HG03460 (cell line): ENCODE data around the gene ITGB5.
"Not testable (repeated sequence)": the region's sequence is repeated elsewhere in the genome, so short reads cannot be mapped to it uniquely, and the experiment has no call there.

Experiments
- ATAC-seq: cut with Tn5 transposase; IDR thresholded peaks from one replicate; pipeline ENCODE4 v1.9.1; 2021; ENCODE audit not compliant: unreplicated experiment

The ITGB5 gene

DNA sequence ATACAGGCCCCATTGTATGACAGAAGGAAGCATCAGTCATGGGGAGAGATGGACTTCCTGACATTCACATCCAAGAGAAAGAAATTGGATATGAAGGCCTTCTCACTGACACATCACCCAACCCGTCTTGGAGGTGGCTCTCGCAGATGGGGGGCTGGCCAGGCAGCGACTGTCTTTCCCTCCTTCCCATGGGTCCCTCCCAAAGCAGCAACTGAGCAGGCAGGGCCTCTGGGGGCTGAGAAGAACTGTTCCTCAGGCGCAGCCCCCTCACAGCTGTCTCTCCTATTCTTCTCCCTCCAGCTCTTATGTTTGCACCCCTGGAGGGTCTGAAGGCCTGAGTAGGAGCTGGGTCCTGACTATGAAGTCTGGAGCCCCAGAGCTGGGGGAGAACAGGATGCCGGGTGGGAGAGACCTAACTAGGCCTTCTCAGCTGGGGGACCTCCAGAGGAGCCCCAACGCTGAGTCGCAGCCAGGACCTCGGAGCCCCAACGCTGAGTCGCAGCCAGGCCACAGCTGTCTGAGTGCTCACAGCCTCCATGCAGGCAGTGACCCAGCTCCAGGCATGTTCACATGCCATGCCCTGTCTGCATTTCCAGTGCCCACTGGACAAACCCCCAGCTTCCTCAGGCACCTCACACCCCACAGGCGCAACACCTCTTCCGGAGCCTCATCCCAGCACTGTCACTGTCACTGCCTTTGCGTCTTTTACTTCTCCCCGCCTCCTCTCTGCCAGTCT, 127.3 kb downstream of the ITGB5 start:
- no peak for ATAC-seq

DNA sequence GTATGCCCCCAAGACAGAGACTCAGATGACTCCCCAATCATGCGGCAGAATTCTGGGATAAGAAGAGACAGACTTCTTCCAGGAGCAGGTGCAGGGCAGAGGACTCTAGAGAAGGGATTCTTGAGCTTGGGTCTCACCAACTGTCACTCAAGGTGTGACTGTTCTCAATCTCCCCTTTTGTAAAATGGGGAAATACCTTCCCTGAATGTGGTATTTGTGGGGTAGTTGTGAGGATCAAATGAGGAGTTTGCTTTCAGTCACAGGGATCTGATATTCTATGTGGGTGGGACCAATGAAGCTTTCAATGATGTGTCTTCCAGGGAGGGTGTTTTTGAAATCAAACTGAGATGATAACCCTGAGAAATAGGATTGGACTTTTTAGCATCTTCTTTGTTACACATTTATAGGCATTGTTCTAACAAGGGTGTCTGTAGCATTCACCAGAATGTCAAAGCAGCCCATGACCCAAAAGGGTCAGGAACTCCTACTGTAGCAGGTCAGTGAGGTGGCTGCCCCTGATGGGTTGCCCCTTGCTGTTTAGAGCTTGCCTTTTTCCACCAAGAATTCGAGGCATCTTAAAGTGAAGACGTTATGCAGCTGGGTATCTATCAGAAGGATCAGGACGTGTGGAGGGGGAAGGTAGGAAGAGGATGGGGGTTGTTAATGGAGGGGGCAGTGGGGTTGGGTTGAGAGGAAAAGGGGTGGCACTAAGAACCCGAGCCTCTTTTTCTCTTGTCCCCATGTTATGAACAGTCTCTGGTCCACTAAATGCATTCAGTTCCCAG, 128.1 kb downstream of the ITGB5 start:
- no peak for ATAC-seq

DNA sequence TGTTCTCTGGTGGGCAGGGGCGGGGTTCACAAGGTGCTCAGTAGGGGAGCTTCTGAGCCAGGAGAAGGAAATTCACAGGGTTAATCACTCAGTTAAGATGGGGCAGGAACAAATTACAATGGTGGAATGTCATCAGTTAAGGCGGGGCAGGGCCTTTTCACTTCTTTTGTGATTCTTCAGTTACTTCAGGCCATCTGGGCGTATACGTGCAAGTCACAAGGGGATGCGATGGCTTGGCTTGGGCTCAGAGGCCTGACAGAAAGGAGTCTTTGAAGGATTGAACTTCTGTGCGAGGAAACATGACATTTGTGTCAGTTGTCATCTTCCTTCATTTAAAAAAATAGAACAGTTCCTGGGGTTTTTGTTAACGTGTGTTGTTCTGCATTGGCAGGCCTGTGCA, 129.2 kb downstream of the ITGB5 start:
- not testable (repeated sequence) for ATAC-seq

DNA sequence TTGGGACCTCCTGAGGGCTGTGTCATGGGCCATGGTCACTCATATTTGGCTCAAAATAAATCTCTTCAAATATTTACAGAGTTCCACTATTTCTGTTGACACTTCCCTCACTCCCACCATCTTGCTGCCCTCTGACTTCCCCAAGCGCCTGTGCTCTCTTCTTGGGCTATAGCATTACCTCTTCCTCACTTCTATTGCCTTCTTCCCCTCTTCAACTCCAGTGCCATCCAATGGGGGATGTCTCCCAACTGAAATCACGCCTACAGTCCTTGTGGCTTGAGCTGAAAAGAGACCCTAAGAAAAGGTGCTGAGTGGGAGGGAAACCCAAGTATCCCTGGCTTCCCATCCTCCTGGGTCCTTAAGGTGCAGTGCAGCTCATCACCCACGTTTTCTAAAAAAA, 135.1 kb downstream of the ITGB5 start:
- ATAC-seq, result no peak

DNA sequence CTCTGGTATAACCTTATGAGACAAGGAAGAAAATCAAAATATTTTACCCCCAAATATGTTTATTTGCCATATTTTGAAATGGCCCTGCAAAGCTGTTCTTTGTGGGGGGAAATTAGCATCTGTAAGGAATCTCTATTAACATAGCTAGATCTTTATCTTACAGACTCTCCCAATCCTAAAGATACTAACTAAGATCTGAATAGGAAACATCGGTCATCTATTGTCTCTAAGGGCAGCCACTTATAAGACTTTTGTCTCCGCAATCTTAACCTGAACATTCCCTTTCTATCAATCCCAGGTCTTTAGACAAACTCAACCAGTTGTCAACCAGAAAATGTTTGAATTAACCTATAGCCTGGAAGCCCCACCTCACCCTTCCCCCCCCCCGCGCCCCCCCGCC, 135.7 kb downstream of the ITGB5 start:
- no peak for ATAC-seq

DNA sequence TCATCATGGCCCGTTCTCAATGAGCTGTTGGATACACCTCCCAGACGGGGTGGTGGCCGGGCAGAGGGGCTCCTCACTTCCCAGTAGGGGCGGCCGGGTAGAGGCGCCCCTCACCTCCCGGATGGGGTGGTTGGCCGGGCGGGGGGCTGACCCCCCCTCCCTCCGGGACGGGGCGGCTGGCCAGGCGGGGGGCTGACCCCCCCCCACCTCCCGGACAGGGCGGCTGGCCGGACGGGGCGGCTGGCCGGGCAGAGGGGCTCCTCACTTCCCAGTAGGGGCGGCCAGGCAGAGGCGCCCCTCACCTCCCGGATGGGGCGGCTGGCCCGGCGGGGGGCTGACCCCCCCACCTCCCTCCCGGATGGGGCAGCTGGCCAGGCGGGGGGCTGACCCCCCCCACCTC, 137.3 kb downstream of the ITGB5 start:
- not testable (repeated sequence) for ATAC-seq

DNA sequence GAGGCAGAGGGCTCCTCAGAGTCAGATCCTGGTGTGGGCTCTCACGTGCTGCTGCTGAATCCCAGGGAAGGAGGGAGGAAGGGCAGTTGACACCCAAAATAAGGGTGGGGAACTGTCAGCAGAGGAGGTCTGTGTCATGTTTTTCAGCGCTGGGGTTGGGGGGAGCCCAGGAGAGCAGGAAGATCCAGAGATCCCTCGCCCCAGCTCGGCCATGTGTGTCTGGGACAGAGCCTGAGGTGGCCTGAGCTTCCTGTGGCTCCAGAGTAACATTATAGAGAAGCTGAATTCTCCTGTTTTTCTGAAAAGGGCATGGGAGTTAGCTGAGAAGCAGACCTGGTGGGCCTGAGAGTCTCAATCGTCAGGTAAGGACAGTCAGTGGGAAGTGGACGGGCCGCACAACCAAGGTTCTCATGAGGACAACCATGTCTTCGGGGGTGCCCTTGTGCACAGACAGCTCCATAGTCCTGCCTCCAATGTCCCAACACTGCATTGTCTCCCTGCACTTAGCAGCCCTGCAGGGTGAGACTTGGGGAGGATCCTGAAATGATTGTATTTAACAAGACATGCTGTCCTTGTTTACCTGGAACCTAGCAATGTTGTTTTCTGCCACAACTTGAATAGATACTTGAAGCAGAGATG, 138.5 kb downstream of the ITGB5 start:
- ATAC-seq, result no peak

DNA sequence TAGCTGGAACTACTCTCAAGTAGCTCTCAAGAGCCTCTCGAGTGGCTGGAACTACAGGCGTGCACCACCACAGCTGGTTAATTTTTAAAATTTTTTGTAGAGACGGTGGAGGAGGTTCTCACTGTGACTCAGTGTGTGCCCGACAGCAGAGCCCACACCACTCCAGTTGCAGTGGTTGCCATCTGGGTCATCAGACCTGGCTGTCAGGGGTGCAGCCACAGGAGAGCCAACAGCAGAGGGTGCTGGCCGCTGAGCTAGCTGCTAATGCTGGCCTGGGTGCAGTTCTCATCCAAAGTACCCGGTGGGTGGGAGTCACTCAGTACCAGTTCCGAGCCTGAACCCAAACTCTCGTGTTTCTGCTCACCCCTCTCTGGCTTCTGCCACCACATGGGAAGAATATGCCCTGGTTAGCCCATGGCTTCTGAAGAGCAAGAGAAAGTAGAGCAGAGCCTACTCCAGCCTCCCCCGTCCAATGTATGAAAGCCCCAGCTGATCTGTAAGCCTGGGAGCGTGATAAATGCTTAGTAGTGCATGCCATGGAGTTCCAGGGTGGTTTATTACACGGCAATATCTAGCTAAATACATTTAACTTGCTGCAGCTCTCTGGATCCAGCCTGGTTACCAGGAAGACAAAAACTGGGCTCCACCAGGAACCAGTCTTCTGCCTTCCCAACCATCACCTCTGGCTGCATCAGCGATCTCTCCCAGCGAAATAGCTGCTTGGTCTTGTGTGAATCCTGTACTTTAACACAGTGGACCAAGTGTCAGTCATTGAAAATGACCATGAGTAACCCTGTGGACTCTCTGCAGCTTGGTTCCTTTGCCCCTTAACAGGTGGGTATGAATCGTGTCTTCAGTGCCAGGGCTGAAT, 139.8 kb downstream of the ITGB5 start:
- no peak for ATAC-seq

DNA sequence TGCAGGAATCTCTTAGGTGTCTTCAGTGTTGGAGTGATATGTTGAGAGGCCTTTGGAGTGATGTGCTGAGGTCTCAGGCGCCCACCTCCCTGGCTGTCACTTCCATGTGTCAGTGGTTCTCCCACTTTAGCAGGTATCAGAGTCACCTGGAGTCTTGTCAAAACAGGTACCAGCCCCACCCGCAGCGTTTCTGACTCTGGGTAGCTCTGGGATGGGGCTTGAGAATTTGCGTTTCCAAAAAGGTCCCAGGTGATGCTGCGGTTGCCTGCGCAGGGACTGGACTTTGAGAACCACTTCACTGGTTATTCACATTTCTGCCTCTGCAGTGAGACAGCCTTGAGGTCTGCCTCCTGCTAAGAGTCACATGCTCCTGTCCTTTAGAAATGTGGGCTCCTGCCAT, 141.4 kb downstream of the ITGB5 start:
- ATAC-seq, result no peak

DNA sequence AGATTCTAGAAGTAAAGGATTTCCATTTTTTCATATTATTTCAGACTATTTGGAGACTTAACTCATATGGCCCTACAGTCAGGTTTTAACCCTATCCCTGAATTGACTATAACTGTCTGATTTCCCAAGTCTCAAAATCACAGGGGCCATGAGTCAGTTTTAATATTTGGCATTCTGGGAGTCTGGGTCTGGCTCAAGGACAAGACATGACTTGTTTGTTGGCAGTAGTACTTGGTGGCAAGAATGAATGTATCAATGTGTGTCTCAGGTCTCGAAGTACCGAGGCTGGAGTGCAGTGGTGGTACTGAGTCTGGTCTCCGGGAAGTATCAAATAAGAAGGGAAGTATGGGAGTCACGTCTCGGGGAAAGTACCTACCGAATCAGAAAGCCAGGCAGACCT, 146.1 kb downstream of the ITGB5 start:
- ATAC-seq, result no peak

DNA sequence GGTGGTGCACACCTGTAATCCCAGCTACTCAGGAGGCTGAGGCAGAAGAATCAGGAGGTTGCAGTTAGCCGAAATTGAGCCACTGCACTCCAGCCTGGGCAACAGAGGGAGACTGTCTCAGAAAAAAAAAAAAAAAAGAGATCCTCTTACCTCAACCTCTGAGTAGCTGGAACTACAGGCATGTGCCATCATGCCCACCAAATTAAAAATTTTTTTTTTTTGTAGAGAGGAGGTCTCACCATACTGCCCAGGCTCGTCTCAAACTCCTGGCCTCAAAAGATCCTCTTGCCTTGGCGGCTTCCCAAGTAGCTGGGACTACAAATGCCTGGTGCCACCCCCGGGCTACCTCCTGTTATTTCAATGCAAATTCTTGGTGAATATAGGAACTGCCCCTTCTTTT, 155.4 kb downstream of the ITGB5 start:
- ATAC-seq, result no peak

DNA sequence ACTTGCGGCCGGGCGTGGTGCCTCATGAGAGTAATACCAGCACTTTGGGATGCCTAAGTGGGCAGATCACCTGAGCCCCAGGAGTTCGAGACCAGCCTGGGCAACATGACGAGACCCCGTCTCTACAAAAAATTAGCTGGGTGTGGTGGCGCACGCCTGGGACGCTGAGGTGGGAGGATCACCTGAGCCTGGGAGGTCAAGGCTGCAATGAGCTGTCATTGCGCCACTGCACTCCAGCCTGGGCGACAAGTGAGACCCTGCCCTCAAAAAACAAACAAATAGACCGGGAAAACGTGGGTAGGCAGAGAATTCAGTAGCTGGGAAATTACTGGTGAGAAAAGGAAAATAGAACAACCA, 156.2 kb downstream of the ITGB5 start:
- no peak for ATAC-seq

DNA sequence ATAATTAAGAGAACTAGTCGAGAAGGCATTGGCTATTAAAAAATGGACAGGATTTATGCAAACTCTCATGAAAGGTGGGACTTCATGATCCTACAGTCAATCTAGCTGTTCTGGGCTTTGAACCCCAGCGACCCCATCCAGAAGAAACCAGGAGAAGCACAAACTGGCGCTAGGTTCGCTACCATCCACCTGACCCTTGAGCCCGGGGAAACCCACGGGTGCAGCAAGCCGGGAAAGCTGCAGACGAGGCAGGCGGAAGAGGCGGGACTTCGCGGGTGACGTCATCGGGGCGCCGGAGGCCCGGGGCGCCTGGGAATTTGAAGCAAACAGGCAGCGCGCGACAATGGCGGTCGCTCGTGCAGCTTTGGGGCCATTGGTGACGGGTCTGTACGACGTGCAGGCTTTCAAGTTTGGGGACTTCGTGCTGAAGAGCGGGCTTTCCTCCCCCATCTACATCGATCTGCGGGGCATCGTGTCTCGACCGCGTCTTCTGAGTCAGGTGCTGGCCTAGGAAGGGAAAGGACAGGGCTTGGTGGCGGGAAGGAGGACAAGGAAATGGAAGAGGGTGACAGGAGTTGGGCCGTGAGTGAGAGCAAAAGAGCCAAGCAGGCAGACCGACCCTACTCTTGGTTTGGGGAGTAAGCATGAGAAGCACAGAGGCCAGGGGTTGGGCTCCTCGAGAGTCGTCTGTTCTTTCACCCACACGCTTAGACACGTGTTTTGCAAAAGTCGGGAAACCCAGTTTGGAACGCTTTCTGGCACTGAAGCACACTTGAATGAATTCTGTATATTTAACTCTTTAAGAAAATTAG, 156.8 kb downstream of the ITGB5 start, which contains the start of gene UMPS:
Gene UMPS, plus strand, starts transcription at position 324 of the 812 bp plus-strand sequence. Its CDS starts 20 bp downstream, at position 344.
- ATAC-seq, result peak; percentile 96

DNA sequence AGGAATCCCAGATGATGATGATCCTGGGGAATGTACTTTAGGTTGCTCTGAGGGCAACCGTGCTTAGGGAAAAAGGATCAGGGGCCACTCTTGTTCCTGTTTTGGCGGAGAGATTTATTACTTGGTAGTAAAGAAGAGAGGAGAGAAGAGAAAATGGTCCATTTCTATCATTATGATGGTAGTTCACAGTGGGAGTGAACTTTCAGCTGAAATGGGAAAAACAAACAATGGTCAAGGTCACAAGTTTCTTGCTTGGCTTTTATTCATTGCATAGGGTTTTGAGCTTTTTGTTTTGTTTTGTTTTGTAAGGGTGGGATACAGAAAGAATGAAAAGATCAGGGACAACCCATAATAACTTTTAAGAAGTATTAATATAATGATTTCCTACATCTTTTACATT, 164.6 kb downstream of the ITGB5 start:
- no peak for ATAC-seq

DNA sequence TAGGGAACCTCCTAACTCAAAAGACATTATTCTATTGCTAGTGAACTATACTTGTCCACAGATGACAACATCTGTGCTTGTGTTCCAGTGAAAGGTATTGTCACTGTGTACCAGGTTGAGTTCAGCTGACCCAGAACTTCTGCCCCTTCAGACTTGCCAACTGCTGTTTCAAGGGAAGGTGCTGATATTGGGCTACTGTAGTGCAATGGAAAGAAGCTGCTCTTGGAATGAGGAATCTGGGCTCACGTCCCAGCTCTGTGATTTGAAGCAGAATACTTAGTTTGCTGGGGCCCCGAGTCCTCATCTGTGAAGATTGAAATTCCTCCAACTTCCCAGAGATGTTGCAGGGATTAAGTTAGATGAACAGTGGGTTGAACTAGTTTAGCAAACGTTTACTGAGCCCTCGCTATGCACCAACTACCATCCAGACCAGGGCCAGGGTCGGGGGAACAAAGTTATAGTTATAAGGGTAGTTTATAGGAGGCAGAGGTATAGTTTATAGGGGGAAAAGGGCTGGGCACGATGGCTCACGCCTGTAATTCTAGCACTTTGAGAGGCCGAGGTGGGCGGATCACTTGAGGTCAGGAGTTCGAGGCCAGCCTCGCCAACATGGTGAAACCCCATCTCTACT, 172.8 kb downstream of the ITGB5 start:
- ATAC-seq, result no peak
